SK-N-MC (cell line): ENCODE data around the gene ZBTB8B.

Experiments used
- DNase-seq: peaks from one replicate; pipeline ENCODE4 v3.0.0-alpha.2; 2011; ENCODE audit warnings: low read depth, low spot score
- H3K27ac ChIP-seq: fragments of 200-600 bp; sonication (generic); 2 replicates; pipeline ENCODE4 v1.5.1; 2016; ENCODE audit warnings: mixed run types
- H3K36me3 ChIP-seq: fragments of 200-600 bp; sonication (generic); 2 replicates; pipeline ENCODE4 v1.6.1; 2017; ENCODE audit warnings: antibody characterized with exemption, low read length, mixed read lengths; ENCODE audit not compliant: insufficient read depth
- H3K4me3 ChIP-seq: fragments of 200-600 bp; sonication (generic); 2 replicates; pipeline ENCODE4 v1.5.1; 2016
- H3K9ac ChIP-seq: fragments of 200-600 bp; sonication (generic); 2 replicates; pipeline ENCODE4 v1.8.0; 2017; ENCODE audit warnings: mixed run types, mixed read lengths; ENCODE audit not compliant: insufficient read length
- H3K9me3 ChIP-seq: fragments of 200-600 bp; sonication (generic); 2 replicates; pipeline ENCODE4 v1.6.1; 2017; ENCODE audit warnings: low read depth, mild to moderate bottlenecking, antibody characterized with exemption, low read length, moderate library complexity, mixed read lengths
- EZH2 ChIP-seq: fragments of 200-600 bp; sonication (generic); IDR thresholded peaks from one replicate; pipeline ENCODE4 v1.6.1; 2017; ENCODE audit warnings: antibody characterized with exemption
- FOXP2 ChIP-seq: optimal IDR thresholded peaks from 2 replicates; pipeline ENCODE3; 2011; ENCODE audit warnings: mild to moderate bottlenecking, moderate library complexity; ENCODE audit not compliant: insufficient read depth; ENCODE audit errors: extremely low read length, control extremely low read depth
- POLR2AphosphoS5 ChIP-seq: IDR thresholded peaks from 2 replicates; pipeline ENCODE4 v1.6.1; 2012; ENCODE audit warnings: mild to moderate bottlenecking, low read depth, low read length, borderline replicate concordance

ZBTB8B gene

DNA sequence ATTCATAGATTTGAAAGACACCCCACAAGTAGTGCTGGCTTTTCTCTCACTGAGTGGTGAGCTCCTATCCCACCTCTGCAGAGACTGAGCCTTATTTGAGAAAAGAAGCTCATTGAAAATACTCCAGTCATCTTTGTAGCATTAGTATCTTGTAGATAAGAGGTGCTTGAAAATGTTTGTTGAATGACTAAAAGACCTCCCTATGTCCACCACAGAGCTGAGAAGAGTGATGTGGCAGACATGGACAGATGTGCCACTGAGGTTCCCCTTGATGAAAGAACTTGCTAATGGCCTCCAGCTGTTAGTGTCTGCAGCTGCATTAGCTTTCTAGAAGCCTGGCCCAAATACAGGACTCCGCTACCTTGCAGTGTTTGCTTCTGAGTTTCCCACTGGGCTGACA, 45.1 kb downstream of the ZBTB8B start:
- H3K9ac ChIP-seq, result no peak overlapping the region
- TF ChIP-seq POLR2AphosphoS5, result no peak
- no peak for TF ChIP-seq FOXP2
- TF ChIP-seq EZH2, result no peak
- H3K36me3 ChIP-seq, result no peaks in the 10 kb centered on the region
- H3K4me3 ChIP-seq, result no peak overlapping the region
- no peak for DNase-seq
- no peak overlapping the region for H3K27ac ChIP-seq
- H3K9me3 ChIP-seq, result no peaks in the 10 kb centered on the region
